Tibial artery (tissue), 4 donors: ENCODE data around the gene C19orf44.

Experiments
- DNase-seq, 2 donors: peaks; one replicate each; pipeline ENCODE4 v3.0.0-alpha.2; 2019
- H3K27ac ChIP-seq, 2 donors: fragments of 200-600 bp; sonication (generic) in 1 of 2; 1 replicate in 1 of 2; 2 replicates in 1 of 2; pipeline ENCODE4 v1.5.1; 2018 to 2019; ENCODE audit warnings: mild to moderate bottlenecking in 1 of 2
- H3K27me3 ChIP-seq, 2 donors: fragments of 200-600 bp; sonication (generic) in 1 of 2; one replicate each; pipeline versions ENCODE4 v1.5.1 to v1.6.0; 2016 to 2019
- H3K36me3 ChIP-seq, 3 donors: fragments of 200-600 bp; sonication (generic) in 2 of 3; one replicate each; pipeline ENCODE4 v1.5.1; 2016 to 2019; ENCODE audit warnings: mild to moderate bottlenecking in 2 of 3
- H3K4me1 ChIP-seq, 4 donors: fragments of 200-600 bp; sonication (generic) in 2 of 4; 1 replicate in 3 of 4; 2 replicates in 1 of 4; pipeline ENCODE4 v1.5.1; 2016 to 2019
- H3K4me3 ChIP-seq, 2 donors: fragments of 200-600 bp; sonication (generic) in 1 of 2; 1 replicate in 1 of 2; 2 replicates in 1 of 2; pipeline ENCODE4 v1.5.1; 2018 to 2019; ENCODE audit warnings: mild to moderate bottlenecking in 2 of 2
- H3K9me3 ChIP-seq, 3 donors: fragments of 200-600 bp; sonication (generic) in 1 of 3; one replicate each; pipeline ENCODE4 v1.5.1; 2016 to 2019
- CTCF ChIP-seq, 2 experiments: fragments of 200-600 bp in 1 of 2; fragments of 450-650 bp in 1 of 2; IDR thresholded peaks; one replicate each; pipeline ENCODE4 v1.5.1; 2017 to 2019; ENCODE audit warnings: antibody characterized with exemption in 2 of 2, mild to moderate bottlenecking in 1 of 2, moderate library complexity in 1 of 2
- intact Hi-C: fragments of 100-400 bp; cut with DNase I; formaldehyde crosslinking; loops from one replicate; pipeline ENCODE4 v1.15.0; 2023; ENCODE audit warnings: low total_unique reads

Gene C19orf44

GRCh38 chr19:16564842-16565241, 68.6 kb downstream of the C19orf44 start:
- intact Hi-C loops = no loop called here
- no peak for DNase-seq
- Histone ChIP-seq H3K27me3 (no peaks in the 10 kb centered on the region), H3K4me1 (peaks cover 0 to 6% (median 2%) of the 10 kb centered on the region in 4 donors), H3K9me3 (no peaks in the 10 kb centered on the region), H3K36me3 (peaks cover 33 to 82% (median 75%) of the 10 kb centered on the region in 3 donors), H3K4me3 (no peak overlapping the region), H3K27ac (no peak overlapping the region)
- no peak for TF ChIP-seq CTCF (IDR thresholded peaks at IDR 0.05)

GRCh38 chr19:16566161-16566560, 70.0 kb downstream of the C19orf44 start:
- intact Hi-C loops = no loop called here
- no peak overlapping the region for H3K27ac ChIP-seq

GRCh38 chr19:16566702-16567101, 70.5 kb downstream of the C19orf44 start:
- intact Hi-C loops = no loop called here
- Histone ChIP-seq H3K36me3 (peaks cover 27 to 69% (median 62%) of the 10 kb centered on the region in 3 donors), H3K4me3 (no peak overlapping the region), H3K4me1 (peaks cover 0 to 22% (median 14%) of the 10 kb centered on the region in 4 donors), H3K9me3 (no peaks in the 10 kb centered on the region), H3K27ac (no peak overlapping the region), H3K27me3 (no peaks in the 10 kb centered on the region)
- DNase-seq = no peak
- no peak for TF ChIP-seq CTCF (IDR thresholded peaks at IDR 0.05)

More at GRCh38 chr19:16566161-16566560, 70.0 kb downstream of the C19orf44 start:
- no peak overlapping the region for H3K4me3 ChIP-seq
- peaks cover 0 to 16% (median 8%) of the 10 kb centered on the region in 4 donors for H3K4me1 ChIP-seq
- no peak for TF ChIP-seq CTCF (IDR thresholded peaks at IDR 0.05)
- no peaks in the 10 kb centered on the region for H3K9me3 ChIP-seq
- no peaks in the 10 kb centered on the region for H3K27me3 ChIP-seq
- H3K36me3 ChIP-seq = peaks cover 27 to 75% (median 68%) of the 10 kb centered on the region in 3 donors
- no peak for DNase-seq

GRCh38 chr19:16569609-16570320, 73.6 kb downstream of the C19orf44 start:
- Histone ChIP-seq H3K36me3 (peaks cover 16 to 39% (median 34%) of the 10 kb centered on the region in 3 donors), H3K4me3 (no peak overlapping the region), H3K27ac (no peak overlapping the region), H3K9me3 (no peaks in the 10 kb centered on the region), H3K4me1 (peaks cover 0 to 46% (median 35%) of the 10 kb centered on the region in 4 donors), H3K27me3 (no peaks in the 10 kb centered on the region)
- intact Hi-C loops = no loop called here
- no peak for DNase-seq
- no peak for TF ChIP-seq CTCF (IDR thresholded peaks at IDR 0.05)
